Measurements from ENCODE around the gene SCYL2.

SCYL2 gene

GRCh38 chr12:100372853-100373640 lies 106.1 kb downstream of the SCYL2 start:
- FAIRE-seq (no peak), DNase-seq (ENCODE audit: insufficient read length, low spot score) (no peak)

GRCh38 chr12:100375038-100375735 lies 108.2 kb downstream of the SCYL2 start:
- FAIRE-seq (no peak), DNase-seq (ENCODE audit: insufficient read length, low spot score) (no peak)

GRCh38 chr12:100376161-100376560 lies 109.2 kb downstream of the SCYL2 start:
- DNase-seq (ENCODE audit: insufficient read length, low spot score) (no peak), FAIRE-seq (no peak)

GRCh38 chr12:100381379-100381778 lies 114.4 kb downstream of the SCYL2 start:
- FAIRE-seq: no peak
- DNase-seq (ENCODE audit: insufficient read length, low spot score): no peak

- DNase-seq (ENCODE audit: insufficient read length, low spot score): no peak
Observed at GRCh38 chr12:100382338-100382737, 115.4 kb downstream of the SCYL2 start.

GRCh38 chr12:100383586-100384558 lies 116.9 kb downstream of the SCYL2 start:
- DNase-seq (ENCODE audit: insufficient read length, low spot score): no peak
- no peak for FAIRE-seq

More at GRCh38 chr12:100382338-100382737, 115.4 kb downstream of the SCYL2 start:
- no peak for FAIRE-seq

GRCh38 chr12:100384559-100384935 lies 117.6 kb downstream of the SCYL2 start:
- FAIRE-seq (no peak), DNase-seq (ENCODE audit: insufficient read length, low spot score) (no peak)

GRCh38 chr12:100388382-100388781 lies 121.4 kb downstream of the SCYL2 start:
- DNase-seq (ENCODE audit: insufficient read length, low spot score) (no peak), FAIRE-seq (no peak)

Data from GM19239 (cell line).